GM18867 (cell line): ENCODE measurements around the gene PIK3AP1.
"Not testable (repeated sequence)": the region's sequence is repeated elsewhere in the genome, so short reads cannot be mapped to it uniquely, and the experiment has no call there.

ENCODE experiments used
- ATAC-seq: cut with Tn5 transposase; IDR thresholded peaks from one replicate; pipeline ENCODE4 v1.9.1; 2021; ENCODE audit warnings: mild to moderate bottlenecking, moderate library complexity; ENCODE audit not compliant: unreplicated experiment

PIK3AP1 gene

GRCh38 chr10:96720422-96721206, at the start of gene PIK3AP1:
Gene PIK3AP1 (minus strand): TSS chr10:96720514. CDS start chr10:96720394, 120 bp downstream.
- peak; percentile 69 for ATAC-seq

GRCh38 chr10:96768136-96768535, 47.8 kb upstream of the PIK3AP1 start:
- ATAC-seq: no peak

- ATAC-seq: no peak
Measured at GRCh38 chr10:96767611-96768010, 47.3 kb upstream of the PIK3AP1 start.

- ATAC-seq: peak; percentile 62
Measured at GRCh38 chr10:96765406-96766240, 45.3 kb upstream of the PIK3AP1 start.

- no peak for ATAC-seq
Measured at GRCh38 chr10:96764425-96765060, 44.2 kb upstream of the PIK3AP1 start.

- ATAC-seq: peak; percentile 90
Measured at GRCh38 chr10:96758423-96758822, 38.1 kb upstream of the PIK3AP1 start.

- ATAC-seq: peak; percentile 59
Measured at GRCh38 chr10:96756111-96756903, 36.0 kb upstream of the PIK3AP1 start.

GRCh38 chr10:96753956-96754355, 33.6 kb upstream of the PIK3AP1 start:
- ATAC-seq: no peak

- ATAC-seq: no peak
Measured at GRCh38 chr10:96752375-96752774, 32.1 kb upstream of the PIK3AP1 start.

- ATAC-seq: not testable (repeated sequence)
Measured at GRCh38 chr10:96750316-96750715, 30.0 kb upstream of the PIK3AP1 start.

- ATAC-seq: peak; percentile 86
Measured at GRCh38 chr10:96747734-96748550, 27.6 kb upstream of the PIK3AP1 start.

GRCh38 chr10:96746503-96746902, 26.2 kb upstream of the PIK3AP1 start:
- ATAC-seq: no peak

- no peak for ATAC-seq
Measured at GRCh38 chr10:96745950-96746349, 25.6 kb upstream of the PIK3AP1 start.

GRCh38 chr10:96743988-96744585, 23.8 kb upstream of the PIK3AP1 start:
- ATAC-seq: no peak

- ATAC-seq: not testable (repeated sequence)
Measured at GRCh38 chr10:96741557-96741956, 21.2 kb upstream of the PIK3AP1 start.

GRCh38 chr10:96740579-96741281, 20.4 kb upstream of the PIK3AP1 start:
- ATAC-seq: no peak

GRCh38 chr10:96740141-96740540, 19.8 kb upstream of the PIK3AP1 start:
- ATAC-seq: no peak

- not testable (repeated sequence) for ATAC-seq
Measured at GRCh38 chr10:96737307-96737902, 17.1 kb upstream of the PIK3AP1 start.
